ENCODE results near the gene SRP14. TPM values are rescaled to one million over a fixed set of nuclear protein-coding genes. Genes with fewer than 3 reads are reported as not detected.

SRP14 gene
- polyA plus RNA-seq, 4 donors = 261 to 329 (median 300) TPM

Other genes with a start within 250 kb of the SRP14 start
- 1 to 10 TPM in 1 of 4 donors, under 1 TPM in 2, not detected in 1; 0.54 to 3.3 (median 0.87) TPM for gene GPR176, start 118.9 kb downstream of the SRP14 start, polyA plus RNA-seq
- gene EIF2AK4, start 105.1 kb downstream of the SRP14 start, polyA plus RNA-seq = 10 to 100 TPM; 12.4 to 26.4 (median 16.5) TPM
- gene BMF, start 69.7 kb upstream of the SRP14 start, polyA plus RNA-seq = 10 to 100 TPM in 3 of 4 donors, 1 to 10 TPM in 1; 4.4 to 19.2 (median 14.0) TPM
- 10 to 100 TPM in 1 of 4 donors, 1 to 10 TPM in 3; 1.1 to 15.6 (median 5.5) TPM for gene BUB1B, start 121.9 kb upstream of the SRP14 start, polyA plus RNA-seq
- 10 to 100 TPM in 1 of 4 donors, 1 to 10 TPM in 1, under 1 TPM in 2; 0.67 to 16.4 (median 2.9) TPM for gene PAK6, start 199.9 kb upstream of the SRP14 start, polyA plus RNA-seq
- under 1 TPM in 2 of 4 donors, not detected in 2; 0.04 to 0.16 TPM for gene ANKRD63, start 243.9 kb upstream of the SRP14 start, polyA plus RNA-seq

Data from small intestine (tissue), 4 donors.